ENCODE results near the gene GLRX. TPM values are rescaled to one million over a fixed set of nuclear protein-coding genes. Genes with fewer than 3 reads are reported as not detected.
"Not testable (repeated sequence)": the region's sequence is repeated elsewhere in the genome, so short reads cannot be mapped to it uniquely, and the experiment has no call there.

GLRX gene
- total RNA-seq, 2 experiments from 2014 or later: 21.0 to 31.5 TPM

DNA sequence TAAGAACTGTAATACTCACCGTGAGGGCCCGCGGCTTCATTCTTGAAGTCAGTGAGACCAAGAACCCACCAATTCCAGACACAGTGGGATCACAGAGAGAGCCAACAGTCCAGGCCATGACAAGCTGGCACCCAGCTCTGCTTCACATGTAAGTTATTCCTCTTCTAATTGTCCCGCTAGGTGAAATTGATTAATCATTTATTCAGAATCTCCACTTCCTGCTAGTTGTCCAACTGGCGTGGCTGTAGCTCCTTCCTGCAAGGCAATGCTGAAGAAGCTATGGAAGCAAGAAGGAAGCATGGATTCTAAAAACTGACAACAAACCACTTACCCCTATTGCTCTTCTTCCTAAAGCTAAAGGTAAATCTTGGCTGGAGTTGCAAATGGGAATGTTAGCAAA lies 30.0 kb upstream of the GLRX start:
- Mint-ChIP-seq H3K4me1 (peaks cover 2% of the 10 kb centered on the region), H3K4me3 (no peak overlapping the region), H3K9me3 (ENCODE audit: low read depth) (no peaks in the 10 kb centered on the region), H3K27me3 (peaks cover 4% of the 10 kb centered on the region), H3K36me3 (ENCODE audit: low read depth) (no peaks in the 10 kb centered on the region), H3K27ac (no peak overlapping the region)
- intact Hi-C loops (cut with DNase I, micrococcal nuclease): no loop called here
- ChIA-PET POLR2A (no interaction called here), CTCF (interaction anchor here (0.6 to 7.0 kb wide), 10 partner anchors 8 to 765 kb away, joined by 3 to 56 read pairs (median 4); no protein-coding TSS in a partner anchor)
- no peak for DNase-seq
- ATAC-seq: no peak

DNA sequence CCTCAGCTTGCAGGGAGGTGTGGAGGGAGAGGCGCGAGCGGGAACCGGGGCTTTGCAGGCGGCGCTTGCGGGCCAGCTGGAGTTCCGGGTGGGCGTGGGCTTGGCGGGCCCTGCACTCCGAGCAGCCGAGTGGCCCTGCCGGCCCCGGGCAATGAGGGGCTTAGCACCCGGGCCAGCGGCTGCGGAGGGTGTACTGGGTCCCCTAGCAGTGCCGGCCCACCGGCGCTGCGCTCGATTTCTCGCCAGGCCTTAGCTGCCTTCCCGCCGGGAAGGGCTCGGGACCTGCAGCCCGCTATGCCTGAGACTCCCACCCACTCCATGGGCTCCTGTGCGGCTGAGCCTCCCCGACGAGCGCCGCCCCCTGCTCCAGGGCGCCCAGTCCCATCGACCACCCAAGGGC lies 28.6 kb upstream of the GLRX start:
- CTCF ChIA-PET: interaction anchor here (3.5 to 7.0 kb wide), 4 partner anchors 7 to 187 kb away, joined by 22 to 142 read pairs (median 42); no protein-coding TSS in a partner anchor

DNA sequence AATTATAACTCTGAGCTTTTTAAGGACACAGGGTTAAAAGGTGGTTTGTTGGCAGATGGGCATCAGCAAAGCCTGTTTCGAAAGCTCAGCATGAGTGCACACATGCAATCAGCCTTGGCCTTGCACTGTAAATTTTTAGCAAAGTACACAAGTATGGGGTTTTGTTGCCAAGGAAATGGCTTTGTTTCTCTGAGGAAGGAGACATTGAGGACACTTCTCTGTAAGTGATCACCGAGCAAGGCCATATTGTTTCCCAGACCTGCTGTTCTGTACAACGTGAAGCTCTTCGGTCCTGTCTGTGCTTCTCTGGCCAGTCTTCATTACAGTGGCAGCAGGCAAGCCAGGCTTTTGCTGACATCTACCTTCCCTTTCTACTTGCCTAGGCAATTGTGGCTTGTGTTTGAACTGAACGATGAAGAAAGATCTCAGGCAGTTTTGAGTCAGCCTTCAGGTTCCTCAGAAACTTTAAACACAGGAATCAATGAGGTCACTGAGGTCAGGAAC lies 27.9 kb upstream of the GLRX start:
- Mint-ChIP-seq H3K9me3 (ENCODE audit: low read depth) (no peaks in the 10 kb centered on the region), H3K27ac (no peak overlapping the region)

More for the DNA sequence above, 28.6 kb upstream of the GLRX start:
- H3K27ac Mint-ChIP-seq; H3K4me3 Mint-ChIP-seq; H3K4me1 Mint-ChIP-seq; POLR2A ChIA-PET; H3K27me3 Mint-ChIP-seq; H3K36me3 Mint-ChIP-seq (ENCODE audit: low read depth); intact Hi-C loops (cut with DNase I, micrococcal nuclease); DNase-seq; ATAC-seq; H3K9me3 Mint-ChIP-seq (ENCODE audit: low read depth): not testable (repeated sequence)

DNA sequence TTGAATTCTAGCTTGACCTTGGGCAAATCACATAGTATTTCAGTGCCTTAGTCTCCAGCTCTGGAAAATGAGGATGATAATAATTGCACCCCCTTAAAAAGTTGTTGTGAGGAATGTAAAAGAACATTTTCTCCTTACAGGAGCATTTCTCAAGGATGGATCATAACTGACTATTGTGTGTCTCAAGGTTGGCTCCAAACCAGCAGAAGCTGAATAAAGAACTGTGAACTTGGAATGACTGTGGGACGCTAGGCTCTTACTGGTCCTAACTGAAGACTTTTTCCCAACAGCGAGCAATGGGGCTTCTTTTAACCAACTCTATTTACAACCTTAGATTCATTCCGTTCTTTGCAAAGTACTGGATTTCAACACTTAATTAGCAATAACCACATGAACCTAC lies 26.2 kb upstream of the GLRX start:
- H3K27ac Mint-ChIP-seq: no peak overlapping the region
- DNase-seq (no peak), ATAC-seq (no peak)
- H3K9me3 Mint-ChIP-seq (ENCODE audit: low read depth): no peaks in the 10 kb centered on the region
- no peak overlapping the region for H3K4me3 Mint-ChIP-seq
- no peaks in the 10 kb centered on the region for H3K4me1 Mint-ChIP-seq
- H3K36me3 Mint-ChIP-seq (ENCODE audit: low read depth): no peaks in the 10 kb centered on the region
- ChIA-PET CTCF (interaction anchor here (0.6 to 6.8 kb wide), 14 partner anchors 10 to 1067 kb away, joined by 3 to 142 read pairs (median 5); partner anchors contain the start of genes GLRX and RFESD), POLR2A (interaction anchor here (1.0 kb wide), 1 partner anchor 8 kb away, joined by 4 read pairs; no protein-coding TSS in a partner anchor)
- intact Hi-C loops (cut with DNase I, micrococcal nuclease): loop anchor here in 1 of 2 experiments (10.0 kb wide), 1 partner anchor 564 kb away; the partner anchor contains the start of gene MCTP1
- H3K27me3 Mint-ChIP-seq: peaks cover 4% of the 10 kb centered on the region

More for the DNA sequence above, 27.9 kb upstream of the GLRX start:
- Mint-ChIP-seq H3K36me3 (ENCODE audit: low read depth) (no peaks in the 10 kb centered on the region), H3K27me3 (peaks cover 4% of the 10 kb centered on the region), H3K4me3 (no peak overlapping the region), H3K4me1 (no peaks in the 10 kb centered on the region)
- peak; percentile 54 for ATAC-seq
- DNase-seq: no peak
- ChIA-PET CTCF (interaction anchor here (0.7 to 5.5 kb wide), 7 partner anchors 8 to 186 kb away, joined by 3 to 142 read pairs (median 22); no protein-coding TSS in a partner anchor), POLR2A (no interaction called here)
- intact Hi-C loops (cut with DNase I, micrococcal nuclease): no loop called here

DNA sequence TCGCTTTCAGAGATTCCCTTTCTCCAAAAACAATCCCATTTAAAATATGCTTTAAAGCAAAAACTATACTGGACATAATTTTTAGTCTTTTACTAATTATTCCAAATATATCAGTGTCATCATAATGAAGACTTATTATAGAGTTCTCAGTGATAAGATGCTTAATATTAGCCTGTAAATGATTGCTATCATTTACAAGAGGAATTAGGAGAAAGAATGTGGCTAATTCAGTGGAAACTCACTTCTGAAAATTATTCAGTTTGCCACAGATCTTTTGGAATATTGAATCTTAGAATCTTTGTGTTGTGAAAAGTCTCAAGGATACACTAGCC lies 24.7 kb upstream of the GLRX start:
- POLR2A ChIA-PET: interaction anchor here (1.0 kb wide), 1 partner anchor 66 kb away, joined by 4 read pairs; no protein-coding TSS in a partner anchor
- intact Hi-C loops (cut with DNase I, micrococcal nuclease): loop anchor here (1.0 to 10.0 kb wide), 5 partner anchors 66 to 879 kb away; partner anchors contain the start of gene MCTP1 (in 1 of the 2)
- Mint-ChIP-seq H3K36me3 (ENCODE audit: low read depth) (no peaks in the 10 kb centered on the region), H3K9me3 (ENCODE audit: low read depth) (no peaks in the 10 kb centered on the region), H3K27ac (no peak overlapping the region), H3K4me3 (no peak overlapping the region), H3K4me1 (peaks cover 11% of the 10 kb centered on the region), H3K27me3 (peaks cover 4% of the 10 kb centered on the region)
- DNase-seq (no peak), ATAC-seq (no peak)
- CTCF ChIA-PET: interaction anchor here (0.7 to 6.8 kb wide), 15 partner anchors 11 to 546 kb away, joined by 3 to 142 read pairs (median 5); partner anchors contain the start of gene GLRX

DNA sequence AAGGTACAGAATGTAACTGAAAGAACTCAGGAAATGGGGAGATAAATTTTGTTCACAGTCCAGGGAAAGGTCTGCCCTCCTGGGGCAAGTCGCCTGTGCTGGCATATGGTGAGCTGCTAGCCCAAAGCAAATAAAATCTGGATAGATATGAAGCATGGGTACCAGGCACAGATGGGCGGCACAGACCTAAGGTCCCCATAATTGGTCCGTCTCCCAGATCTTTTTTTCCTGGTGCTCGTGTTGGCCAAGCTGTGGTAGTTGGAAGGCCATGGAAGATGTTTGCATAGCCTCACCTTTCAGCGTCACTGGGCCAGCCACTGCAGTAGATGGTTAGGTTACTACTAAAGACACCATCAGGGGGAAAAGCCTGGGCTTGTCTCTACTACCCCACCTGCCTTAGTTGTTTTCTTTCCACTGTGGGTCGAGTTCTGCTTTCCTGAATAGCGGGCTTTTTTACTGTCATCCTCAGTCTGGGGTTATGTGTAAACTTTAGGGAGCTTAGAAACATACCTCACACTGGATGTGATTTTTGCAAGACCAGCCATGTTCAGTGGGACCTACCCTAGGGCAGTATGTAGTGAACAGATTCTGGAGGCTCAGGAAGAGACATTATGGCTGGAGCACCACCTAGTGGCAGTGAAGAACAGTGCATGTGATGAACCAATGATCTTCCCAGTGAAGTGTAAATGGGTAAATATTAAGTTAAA lies 24.2 kb upstream of the GLRX start:
- Mint-ChIP-seq H3K9me3 (ENCODE audit: low read depth) (no peaks in the 10 kb centered on the region), H3K27me3 (peaks cover 4% of the 10 kb centered on the region), H3K27ac (no peak overlapping the region), H3K4me3 (no peak overlapping the region), H3K36me3 (ENCODE audit: low read depth) (no peaks in the 10 kb centered on the region), H3K4me1 (peaks cover 11% of the 10 kb centered on the region)
- DNase-seq (peak; percentile 79), ATAC-seq (peak; percentile 54)
- POLR2A ChIA-PET: no interaction called here
- CTCF ChIA-PET: interaction anchor here (0.6 to 6.8 kb wide), 18 partner anchors 10 to 313 kb away, joined by 3 to 142 read pairs (median 4); partner anchors contain the start of gene GLRX
- intact Hi-C loops (cut with DNase I, micrococcal nuclease): loop anchor here (1.0 to 10.0 kb wide), 5 partner anchors 65 to 878 kb away; partner anchors contain the start of gene MCTP1 (in 1 of the 2)

DNA sequence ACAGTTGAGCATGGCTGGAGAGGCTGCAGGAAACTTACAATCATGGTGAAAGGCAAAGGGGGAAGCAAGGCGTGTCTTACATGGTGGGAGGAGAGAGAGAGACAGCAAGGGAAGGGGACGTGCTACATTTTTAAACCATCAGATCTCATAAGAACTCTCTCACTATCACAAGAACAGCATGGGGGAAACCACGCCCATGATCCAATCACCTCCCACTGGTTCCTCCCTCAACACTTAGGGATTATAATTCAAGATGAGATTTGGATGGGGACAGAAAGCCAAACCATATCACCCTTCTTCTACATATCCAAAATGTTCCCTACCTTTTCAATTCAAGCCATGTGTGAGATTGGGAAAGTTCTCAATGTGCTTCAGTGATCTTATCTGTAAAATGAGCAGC lies 22.9 kb upstream of the GLRX start:
- Mint-ChIP-seq H3K27ac (no peak overlapping the region), H3K27me3 (peaks cover 4% of the 10 kb centered on the region), H3K36me3 (ENCODE audit: low read depth) (no peaks in the 10 kb centered on the region), H3K4me3 (no peak overlapping the region), H3K9me3 (ENCODE audit: low read depth) (no peaks in the 10 kb centered on the region), H3K4me1 (peaks cover 11% of the 10 kb centered on the region)
- intact Hi-C loops (cut with DNase I, micrococcal nuclease): loop anchor here in 1 of 2 experiments (1.0 to 10.0 kb wide), 2 partner anchors 181 to 561 kb away; partner anchors contain the start of gene MCTP1
- ChIA-PET POLR2A (no interaction called here), CTCF (interaction anchor here (1.4 to 6.8 kb wide), 8 partner anchors 8 to 172 kb away, joined by 3 to 142 read pairs (median 18); partner anchors contain the start of gene GLRX)
- ATAC-seq: no peak
- DNase-seq: no peak

DNA sequence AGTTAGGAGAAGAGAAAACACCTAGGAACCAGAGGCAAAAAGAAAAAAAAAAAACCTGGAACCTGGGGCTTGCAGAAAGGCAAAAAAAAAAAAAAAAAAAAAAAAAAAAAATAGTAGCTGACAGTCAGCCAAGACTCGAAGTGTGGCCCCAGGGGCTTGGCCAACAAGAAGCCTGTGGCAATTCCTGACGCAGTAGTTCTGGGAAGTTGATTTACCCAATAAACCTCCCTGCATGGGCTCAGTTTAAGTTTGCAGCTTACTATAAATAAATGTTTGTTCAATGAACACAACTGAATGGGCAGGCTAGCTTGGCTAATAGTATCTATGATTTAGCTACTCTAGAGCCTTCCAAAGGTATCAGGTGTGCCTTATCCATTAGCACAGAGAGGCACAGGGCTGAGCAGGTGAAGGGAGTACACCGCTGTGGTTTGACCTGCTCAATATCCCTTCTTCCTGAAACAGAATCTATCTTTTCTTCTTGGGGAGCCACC lies 21.3 kb upstream of the GLRX start:
- intact Hi-C loops (cut with DNase I, micrococcal nuclease): loop anchor here (1.0 to 10.0 kb wide), 8 partner anchors 9 to 559 kb away; partner anchors contain the start of genes ARSK (in 1 of the 2), MCTP1 (in 1 of the 2) and SKIC3 (in 1 of the 2)
- CTCF ChIA-PET: interaction anchor here (0.5 to 6.8 kb wide), 19 partner anchors 8 to 546 kb away, joined by 3 to 53 read pairs (median 4); partner anchors contain the start of genes GLRX and RFESD
- ATAC-seq (no peak), DNase-seq (no peak)
- peak overlapping the region; percentile 85 for H3K27ac Mint-ChIP-seq
- peaks cover 2% of the 10 kb centered on the region for H3K27me3 Mint-ChIP-seq
- H3K4me1 Mint-ChIP-seq: peaks cover 13% of the 10 kb centered on the region
- POLR2A ChIA-PET: interaction anchor here (0.6 kb wide), 2 partner anchors 131 to 869 kb away, joined by 4 to 7 read pairs; no protein-coding TSS in a partner anchor
- H3K36me3 Mint-ChIP-seq (ENCODE audit: low read depth): no peaks in the 10 kb centered on the region
- no peak overlapping the region for H3K4me3 Mint-ChIP-seq
- H3K9me3 Mint-ChIP-seq (ENCODE audit: low read depth): no peaks in the 10 kb centered on the region

DNA sequence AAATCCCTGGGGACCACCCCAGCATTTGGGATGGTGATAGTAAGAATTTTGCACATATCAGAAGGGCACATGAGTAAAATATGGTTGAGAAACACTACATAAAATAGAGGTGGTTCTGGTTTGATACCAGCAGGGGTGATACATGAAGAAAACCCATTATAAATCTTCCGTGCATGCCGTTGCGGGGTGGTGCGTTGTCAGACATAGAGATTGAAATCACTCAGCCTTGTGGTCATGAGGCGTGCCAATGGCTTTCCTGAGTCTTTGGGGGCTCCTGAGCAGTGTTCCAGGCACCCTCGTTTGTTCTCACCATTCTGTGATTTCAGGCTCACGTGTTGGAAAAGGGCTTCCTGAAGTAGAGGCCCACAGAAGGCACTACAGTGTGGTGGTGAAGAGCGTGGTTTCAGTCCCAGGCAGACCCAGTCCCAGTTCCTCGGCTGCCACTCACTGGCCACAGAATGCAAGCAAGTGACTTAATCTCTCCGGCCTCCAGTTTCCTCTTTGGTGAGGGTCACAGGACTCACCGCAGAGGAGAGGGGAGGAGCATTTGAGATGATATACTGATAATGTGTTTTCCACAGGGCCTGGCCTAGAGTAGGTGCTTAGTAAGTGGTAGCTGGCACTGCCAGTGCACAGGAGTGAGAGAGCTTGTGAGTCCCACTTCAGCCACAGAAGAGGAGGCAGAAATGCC lies 20.5 kb upstream of the GLRX start:
- ChIA-PET CTCF (interaction anchor here (0.7 to 6.8 kb wide), 14 partner anchors 7 to 198 kb away, joined by 3 to 53 read pairs (median 4); partner anchors contain the start of genes GLRX and RFESD), POLR2A (interaction anchor here (0.6 kb wide), 2 partner anchors 661 to 869 kb away, joined by 4 to 14 read pairs; no protein-coding TSS in a partner anchor)
- DNase-seq (peak; percentile 83), ATAC-seq (peak; percentile 86)
- Mint-ChIP-seq H3K4me3 (no peak overlapping the region), H3K27me3 (peaks cover 2% of the 10 kb centered on the region), H3K9me3 (ENCODE audit: low read depth) (no peaks in the 10 kb centered on the region), H3K4me1 (peaks cover 14% of the 10 kb centered on the region), H3K36me3 (ENCODE audit: low read depth) (no peaks in the 10 kb centered on the region), H3K27ac (peak overlapping the region; percentile 85)
- intact Hi-C loops (cut with DNase I, micrococcal nuclease): loop anchor here (1.0 to 10.0 kb wide), 8 partner anchors 9 to 558 kb away; partner anchors contain the start of genes ARSK (in 1 of the 2), MCTP1 (in 1 of the 2) and SKIC3 (in 1 of the 2)

DNA sequence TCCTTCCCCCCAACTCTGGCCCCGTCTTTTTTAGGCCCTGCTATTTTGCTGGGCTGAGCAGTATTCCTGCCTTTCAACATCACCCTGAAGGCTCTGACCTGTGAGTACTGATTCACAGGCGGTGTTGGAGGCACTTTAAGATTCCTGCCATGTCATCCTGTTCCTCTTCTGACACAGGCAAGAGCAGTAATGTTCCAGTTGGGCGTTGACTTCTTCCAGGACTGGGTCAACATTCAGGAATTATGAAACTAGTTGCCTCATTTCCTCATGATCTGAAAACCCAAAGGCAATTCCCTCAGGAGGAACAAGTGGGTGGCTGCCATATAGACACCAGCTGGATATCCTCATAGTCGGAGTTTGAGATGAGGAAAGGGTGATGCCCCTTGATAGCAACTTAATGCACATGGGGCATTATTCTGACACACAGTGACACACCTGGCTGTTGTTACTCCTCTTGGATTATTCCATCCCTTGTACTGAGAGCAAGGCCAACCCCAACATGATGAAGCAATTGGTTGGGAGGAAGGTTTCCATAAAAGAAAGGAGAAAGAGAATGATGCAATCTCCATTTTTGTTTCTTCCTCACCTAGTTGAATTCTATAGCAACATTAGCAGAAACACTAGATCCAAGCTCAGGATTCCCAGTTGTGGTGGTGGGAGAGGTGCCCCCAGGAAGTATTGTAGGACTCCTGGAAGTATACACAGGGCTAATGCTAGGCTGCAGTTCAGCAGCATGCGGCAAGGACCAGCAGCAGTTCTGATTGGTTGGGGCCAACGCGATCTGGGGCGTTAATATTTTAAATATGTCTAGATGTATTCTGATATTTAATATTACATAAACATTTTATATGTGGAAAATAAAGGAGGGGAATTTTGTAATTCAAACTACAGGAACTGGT lies 19.6 kb upstream of the GLRX start:
- Mint-ChIP-seq H3K9me3 (ENCODE audit: low read depth) (no peaks in the 10 kb centered on the region), H3K4me3 (no peak overlapping the region), H3K36me3 (ENCODE audit: low read depth) (no peaks in the 10 kb centered on the region), H3K27ac (no peak overlapping the region), H3K4me1 (peaks cover 22% of the 10 kb centered on the region), H3K27me3 (no peaks in the 10 kb centered on the region)
- ChIA-PET CTCF (interaction anchor here (0.7 to 2.1 kb wide), 5 partner anchors 17 to 196 kb away, joined by 3 to 17 read pairs (median 3); partner anchors contain the start of gene RFESD), POLR2A (no interaction called here)
- DNase-seq (no peak), ATAC-seq (no peak)
- intact Hi-C loops (cut with DNase I, micrococcal nuclease): loop anchor here (2.0 to 10.0 kb wide), 3 partner anchors 17 to 557 kb away; partner anchors contain the start of genes ARSK (in 1 of the 2), MCTP1 (in 1 of the 2) and SKIC3 (in 1 of the 2)
